NOMO-1 treated with DMSO at 0.1 percent for 48 hours (cell line): ENCODE results near the gene C11orf52.
"Not testable (repeated sequence)": the region's sequence is repeated elsewhere in the genome, so short reads cannot be mapped to it uniquely, and the experiment has no call there.

Experiments used
- DNase-seq: peaks from one replicate; lab custom pipeline; 2025; ENCODE audit not compliant: unreplicated experiment; lab: John Stamatoyannopoulos, UW

The C11orf52 gene

DNA sequence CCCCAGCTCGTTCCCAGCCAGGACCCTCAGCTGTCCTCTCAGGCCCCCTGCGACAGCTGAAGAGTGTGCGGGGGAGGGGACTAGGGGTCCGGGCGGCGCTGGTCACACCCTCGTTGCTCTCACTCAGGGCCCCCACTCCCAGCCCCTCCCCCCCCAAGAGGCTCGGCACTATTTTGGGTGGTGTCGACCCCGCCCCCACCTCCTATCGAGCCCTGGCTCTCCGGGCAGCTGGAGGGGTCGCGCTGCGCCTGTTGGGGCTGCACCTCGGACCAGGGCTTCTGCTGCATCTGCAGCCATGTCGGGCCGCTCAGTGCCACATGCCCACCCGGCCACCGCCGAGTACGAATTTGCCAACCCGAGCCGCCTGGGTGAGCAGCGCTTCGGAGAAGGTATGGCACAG is 6.2 kb upstream of the C11orf52 start, which contains the start of gene HSPB2:
Gene HSPB2, plus strand, starts transcription at position 200 of the 400 bp plus-strand sequence. Its CDS starts 96 bp downstream, at position 296.
- no peak for DNase-seq

DNA sequence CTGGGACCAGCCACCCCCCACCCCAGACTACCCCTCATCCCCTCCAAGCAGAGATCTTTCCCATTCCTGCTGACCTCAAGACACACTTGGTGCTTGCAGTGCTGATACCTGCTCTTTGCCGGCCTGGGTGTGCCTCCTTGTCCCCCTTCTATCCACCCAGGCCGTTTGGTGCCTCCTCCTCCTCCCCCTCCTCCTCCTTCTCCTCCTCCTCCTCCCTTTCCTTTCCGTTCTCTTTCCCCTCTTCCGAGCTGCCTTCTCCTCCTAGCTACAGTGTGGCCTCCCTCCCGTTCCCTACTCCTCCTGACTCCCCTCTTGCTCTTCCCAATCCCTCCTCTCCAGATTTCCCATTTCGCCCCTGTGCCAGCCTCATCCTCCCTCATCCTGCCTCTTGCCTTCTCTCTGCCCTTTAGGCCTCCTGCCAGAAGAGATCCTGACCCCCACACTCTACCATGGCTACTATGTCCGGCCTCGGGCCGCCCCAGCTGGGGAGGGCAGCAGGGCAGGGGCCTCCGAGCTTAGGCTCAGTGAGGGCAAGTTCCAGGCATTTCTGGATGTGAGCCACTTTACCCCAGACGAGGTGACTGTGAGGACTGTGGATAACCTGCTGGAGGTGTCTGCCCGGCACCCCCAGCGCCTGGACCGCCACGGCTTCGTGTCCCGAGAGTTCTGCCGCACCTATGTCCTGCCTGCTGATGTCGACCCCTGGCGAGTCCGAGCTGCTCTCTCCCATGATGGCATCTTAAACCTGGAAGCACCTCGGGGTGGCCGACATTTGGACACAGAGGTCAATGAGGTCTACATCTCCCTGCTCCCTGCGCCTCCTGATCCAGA is 5.5 kb upstream of the C11orf52 start:
- DNase-seq: no peak

DNA sequence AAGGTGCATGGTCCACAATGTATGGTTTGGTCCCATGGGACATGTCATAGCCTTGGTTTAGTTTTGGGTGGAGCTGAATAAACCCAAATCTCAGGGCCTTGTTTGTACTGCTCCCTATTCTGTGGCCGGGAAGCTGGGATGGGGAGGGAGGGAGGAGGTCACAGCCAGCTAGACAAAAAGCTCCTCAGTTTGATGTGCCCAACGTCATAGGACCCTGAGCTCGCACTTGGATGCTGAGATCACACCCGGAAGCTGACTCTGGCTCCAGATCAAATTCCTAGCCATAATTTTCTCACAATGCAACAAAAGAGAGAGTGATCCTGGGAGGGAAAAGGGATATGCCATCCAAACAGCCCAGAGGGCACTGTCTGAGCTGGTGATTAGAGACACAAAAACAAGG is 4.7 kb upstream of the C11orf52 start:
- no peak for DNase-seq

DNA sequence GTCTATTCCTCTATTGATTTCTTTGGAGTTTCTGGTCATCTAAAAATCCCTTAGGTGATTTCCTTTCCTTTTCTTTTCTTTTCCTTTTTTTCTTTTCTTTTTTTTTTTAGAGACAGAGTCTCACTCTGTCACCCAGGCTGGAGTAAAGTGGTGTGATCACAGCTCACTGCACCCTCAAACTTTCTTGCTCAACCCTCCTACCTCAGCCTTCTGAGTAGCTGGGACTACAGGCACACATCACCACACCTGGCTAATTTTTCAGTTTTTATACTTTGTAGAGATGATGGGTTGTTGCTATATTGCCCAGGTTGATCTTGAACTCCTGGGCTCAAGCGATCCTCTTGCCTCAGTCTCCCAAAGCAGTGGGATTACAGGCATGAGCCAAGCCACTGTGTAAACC is 1.9 kb upstream of the C11orf52 start:
- no peak for DNase-seq

DNA sequence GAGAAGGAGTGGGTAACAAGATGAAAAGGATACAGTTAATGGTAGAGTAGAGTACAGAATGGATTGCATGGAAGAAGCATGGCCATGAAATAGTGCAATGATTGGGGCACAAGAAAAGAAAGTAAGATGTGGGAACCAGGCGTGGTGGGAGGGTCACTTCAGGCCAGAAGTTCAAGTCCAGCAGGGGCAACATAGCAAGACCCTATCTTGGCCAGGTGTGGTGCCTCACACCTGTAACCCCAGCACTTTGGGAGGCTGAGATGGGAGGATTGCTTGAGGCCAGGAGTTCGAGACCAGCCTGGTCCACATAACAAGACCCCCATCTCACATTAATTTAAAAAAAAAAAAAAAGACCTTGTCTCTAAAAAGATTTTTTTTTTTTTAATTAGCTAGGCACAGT is 1.4 kb upstream of the C11orf52 start:
- DNase-seq: no peak

DNA sequence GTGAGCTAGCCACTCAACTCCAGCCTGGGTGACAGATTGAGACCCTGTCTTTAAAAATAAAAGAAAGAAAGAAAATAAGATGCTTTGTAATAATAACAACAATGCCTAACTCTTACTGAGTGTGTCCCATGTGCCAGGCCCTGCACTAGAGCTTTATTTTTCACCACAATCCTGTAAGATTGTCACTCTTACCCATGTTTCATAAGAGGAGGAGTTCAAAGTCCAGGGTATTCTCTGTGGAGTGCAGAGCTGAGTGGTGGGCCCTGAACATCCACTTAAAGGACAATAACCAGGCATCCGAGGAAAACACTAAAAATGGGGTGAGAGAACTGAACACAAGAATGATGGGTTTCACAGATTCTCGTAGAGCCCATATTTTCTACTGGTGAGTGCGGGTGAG is 925 bp upstream of the C11orf52 start:
- DNase-seq: no peak

DNA sequence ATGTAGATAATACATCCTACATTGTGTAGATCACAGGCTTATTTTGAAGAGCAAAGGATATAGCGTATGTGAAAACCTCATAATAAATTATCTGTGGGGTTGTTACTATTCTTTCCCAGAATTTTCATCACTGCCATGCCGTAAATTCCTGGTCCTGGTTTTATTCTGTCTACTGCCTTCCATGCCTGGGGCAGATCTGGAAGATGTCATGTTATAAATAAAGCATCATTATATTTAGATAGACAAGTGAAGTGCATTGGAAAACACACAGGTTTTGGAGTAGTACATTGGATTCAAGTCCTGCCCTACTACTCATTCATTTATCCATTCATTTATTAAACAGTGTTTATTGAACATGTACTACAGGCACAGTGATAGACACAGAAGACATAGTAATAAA is 2.2 kb downstream of the C11orf52 start:
- no peak for DNase-seq

DNA sequence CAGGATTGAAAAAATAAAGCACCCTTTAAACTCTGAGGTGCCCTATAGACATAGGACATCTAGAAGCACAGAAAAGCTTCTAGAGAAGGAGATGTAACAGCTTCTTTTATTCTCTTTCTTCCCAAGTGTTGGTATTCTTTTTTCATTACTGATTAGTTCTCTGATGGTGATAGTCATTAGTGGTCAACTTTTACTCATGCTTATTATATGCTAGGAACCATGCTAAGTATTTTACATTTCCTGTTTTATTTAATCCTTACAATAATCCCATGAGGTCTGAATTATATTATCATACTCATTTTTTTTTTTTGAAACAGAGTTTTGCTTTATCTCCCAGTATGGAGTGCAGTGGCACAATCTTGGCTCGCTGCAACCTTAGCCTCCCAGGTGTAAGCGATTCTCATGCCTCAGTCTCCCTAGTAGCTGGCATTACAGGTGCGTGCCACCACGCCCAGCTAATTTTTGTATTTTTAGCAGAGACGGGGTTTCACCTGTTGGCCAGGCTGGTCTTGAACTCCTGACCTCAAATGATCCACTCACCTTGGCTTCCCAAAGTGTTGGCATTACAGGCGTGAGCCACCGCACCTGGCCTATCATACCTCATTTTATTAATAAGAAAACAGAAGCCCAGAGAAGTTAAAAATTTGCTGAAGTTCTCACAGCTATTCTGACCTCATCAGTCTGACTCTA is 3.0 kb downstream of the C11orf52 start:
- DNase-seq: no peak

DNA sequence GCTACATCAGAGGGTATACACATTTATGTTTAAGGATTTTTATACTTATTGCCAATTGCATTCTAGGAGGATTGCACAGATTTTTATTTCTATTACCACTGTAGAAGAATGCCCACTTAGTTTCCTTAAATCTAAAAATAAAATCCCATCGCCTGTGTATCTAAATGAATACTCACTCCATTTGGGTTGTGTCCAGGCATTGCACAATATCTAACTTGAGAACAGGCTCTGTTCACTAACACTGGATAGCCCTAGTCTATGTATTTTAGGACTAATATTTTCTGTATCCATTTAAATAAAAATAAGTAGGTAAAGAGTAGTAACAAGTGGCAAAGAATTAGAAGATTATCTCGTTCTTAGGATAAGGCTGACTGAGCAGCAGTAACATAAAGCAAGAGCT is 4.1 kb downstream of the C11orf52 start:
- peak; percentile 30 for DNase-seq

DNA sequence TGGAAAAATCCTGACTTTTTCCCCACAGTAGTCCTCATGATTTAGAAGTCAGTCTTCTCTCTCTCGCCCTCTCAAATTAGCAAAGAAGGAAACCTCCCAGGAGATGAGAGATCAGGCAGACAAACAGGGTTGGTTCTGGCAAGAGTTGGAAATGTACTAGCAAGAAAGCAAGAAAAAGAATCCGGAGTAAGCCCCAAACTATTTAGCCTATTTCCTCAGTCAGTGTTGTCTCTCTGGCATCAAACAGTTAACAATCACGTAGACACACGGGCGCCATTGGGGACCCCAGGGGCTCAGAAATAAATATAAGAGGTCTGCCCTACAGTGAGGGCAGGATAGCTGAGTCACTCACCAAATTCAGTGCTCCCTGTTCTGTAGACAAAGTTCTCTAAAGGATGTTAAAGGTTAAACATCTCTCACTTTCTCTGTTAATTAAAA is 4.7 kb downstream of the C11orf52 start:
- DNase-seq: no peak

DNA sequence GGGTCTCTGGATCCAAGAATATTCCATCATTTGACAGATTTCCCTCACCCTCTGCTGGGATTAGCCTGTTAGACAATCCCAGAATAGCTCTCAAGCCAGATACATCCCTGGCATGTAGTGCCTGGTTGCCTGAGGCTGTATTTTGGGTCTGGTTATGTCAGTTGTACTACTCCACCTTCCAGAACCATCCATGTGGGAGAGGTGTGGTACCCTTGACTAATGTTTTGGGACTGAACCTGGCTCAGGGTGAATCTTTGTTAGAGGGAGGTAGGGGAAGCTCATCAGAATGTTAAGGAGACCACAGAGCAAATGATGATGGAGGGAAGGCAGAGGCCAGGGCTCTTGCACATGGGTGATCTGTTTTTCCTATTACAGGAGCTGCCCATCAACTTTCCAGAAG is 5.2 kb downstream of the C11orf52 start:
- no peak for DNase-seq

DNA sequence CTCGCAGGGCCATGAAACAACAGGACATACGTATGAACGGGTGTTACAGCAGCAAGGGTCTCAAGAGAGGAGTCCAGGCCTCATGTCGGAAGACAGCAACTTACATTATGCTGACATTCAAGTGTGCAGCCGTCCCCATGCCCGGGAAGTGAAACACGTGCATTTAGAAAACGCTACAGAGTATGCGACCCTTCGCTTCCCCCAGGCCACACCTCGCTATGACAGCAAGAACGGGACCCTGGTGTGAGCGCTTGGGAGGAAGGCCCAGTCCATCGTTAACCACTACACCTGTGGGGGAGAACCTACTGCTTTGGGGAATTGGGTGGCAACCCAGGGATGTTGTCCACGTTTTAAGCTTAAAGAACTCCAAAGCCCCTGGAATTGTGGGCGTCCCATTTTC is 7.2 kb downstream of the C11orf52 start:
- DNase-seq: no peak

DNA sequence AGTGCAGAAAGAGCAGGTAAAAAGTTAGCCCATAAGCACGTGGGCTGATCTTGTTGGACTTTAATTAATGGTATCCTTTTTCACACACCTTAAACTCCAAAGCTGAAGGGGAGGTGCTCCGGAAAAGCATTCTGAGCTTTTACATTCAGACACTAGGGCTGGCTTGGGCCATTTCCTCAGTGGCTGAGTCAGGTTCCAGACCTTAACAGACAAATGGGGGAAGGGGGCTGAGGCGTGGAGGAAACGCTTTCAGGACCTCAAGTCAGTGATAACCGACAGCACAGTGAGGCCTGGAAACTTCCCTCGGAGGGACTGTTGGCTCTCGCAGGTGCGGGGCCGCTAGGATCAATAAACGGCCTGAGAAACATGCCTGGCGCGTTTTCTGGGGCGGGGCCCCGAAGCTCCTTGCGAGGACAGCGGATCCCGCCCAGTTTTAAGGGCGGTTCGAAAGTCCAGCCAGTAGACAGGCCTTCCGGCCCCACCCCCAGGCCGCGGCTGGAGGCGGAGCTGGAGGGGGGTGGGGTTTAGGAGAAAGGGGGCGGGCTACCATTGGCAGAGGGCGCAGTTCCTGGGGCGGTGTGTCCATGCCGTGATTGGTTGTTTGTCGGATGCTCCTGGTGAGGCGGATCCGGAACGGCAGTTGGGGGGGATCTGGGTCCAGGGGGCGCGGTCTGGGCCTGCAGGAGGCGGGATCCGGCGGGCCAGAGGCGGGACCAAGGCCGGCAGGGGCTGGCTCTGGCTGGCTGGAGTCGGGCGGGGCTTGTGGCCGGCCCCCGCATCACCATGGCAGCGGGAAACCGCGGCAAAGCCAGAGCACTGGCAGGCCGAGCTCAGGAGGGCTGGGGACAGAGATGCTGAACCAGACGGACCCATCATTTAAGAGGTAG is 8.0 kb downstream of the C11orf52 start:
- DNase-seq: peak; percentile 96

DNA sequence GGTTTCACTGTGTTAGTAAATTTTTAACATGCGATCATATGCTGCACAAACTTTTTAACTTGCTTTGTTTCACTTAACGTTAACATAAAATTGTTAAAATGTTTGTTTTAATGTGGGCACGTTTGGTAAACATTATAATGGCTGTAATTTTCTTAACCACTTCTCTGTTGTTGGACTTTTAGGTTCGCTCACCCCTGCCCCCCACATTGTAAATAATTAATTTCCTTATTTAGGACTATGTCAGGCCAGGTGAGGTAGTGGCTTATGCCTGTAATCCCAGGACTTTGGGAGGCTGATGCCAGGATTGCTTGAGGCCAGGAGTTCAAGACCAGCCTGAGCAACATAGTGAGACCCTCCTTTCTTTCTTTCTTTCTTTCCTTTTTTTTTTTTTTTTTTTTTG is 11.8 kb downstream of the C11orf52 start:
- DNase-seq: no peak

DNA sequence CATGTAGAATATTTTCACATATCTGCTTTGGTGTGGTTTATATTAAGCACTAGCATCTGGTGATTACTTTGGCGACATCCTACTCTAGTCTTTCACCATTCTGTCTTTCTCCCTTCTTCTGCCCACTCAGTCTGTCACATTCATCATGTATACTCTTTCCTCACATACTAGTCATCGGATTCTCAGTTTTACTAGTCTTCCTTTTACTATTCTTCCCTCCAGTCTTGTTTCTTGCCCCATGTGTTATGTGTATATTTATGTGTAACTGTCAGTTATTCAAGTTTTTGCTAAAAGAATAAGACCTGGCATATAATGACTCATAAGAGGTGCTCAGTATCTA is 13.9 kb downstream of the C11orf52 start:
- no peak for DNase-seq

DNA sequence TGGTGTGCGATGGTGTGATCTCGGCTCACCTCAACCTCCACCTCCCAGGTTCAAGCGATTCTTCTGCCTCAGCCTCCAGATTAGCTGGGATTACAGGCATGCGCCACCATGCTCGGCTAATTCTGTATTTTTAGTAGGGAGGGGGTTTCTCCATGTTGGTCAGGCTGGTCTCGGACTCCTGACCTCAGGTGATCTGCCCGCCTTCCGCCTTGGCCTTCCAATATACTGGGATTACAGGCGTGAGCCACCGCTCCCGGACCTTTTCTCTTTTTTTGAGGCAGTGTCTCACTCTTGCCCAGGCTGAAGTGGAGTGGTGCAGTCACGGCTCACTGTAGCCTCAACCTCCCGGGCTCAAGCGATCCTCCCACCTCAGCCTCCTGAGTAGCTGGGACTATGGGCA is 14.5 kb downstream of the C11orf52 start:
- DNase-seq: not testable (repeated sequence)

DNA sequence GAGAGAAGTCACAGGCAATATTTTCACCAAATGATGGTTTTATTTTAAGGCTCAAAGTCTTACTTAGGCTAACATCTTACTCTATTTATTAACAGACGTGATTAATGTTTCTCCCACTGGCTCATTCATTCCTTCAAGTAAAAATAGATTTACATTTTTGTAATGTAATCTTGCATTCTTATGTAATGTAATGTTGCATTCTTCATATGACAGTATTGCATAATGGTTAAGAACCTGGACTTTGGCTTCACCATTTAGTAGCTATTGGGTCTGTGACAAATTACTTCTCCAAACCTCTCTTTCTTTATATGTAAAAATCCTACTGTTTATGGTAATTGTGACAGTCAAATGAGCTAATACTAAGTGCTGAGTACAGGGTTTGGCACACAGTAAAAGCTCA is 15.2 kb downstream of the C11orf52 start:
- DNase-seq: peak; percentile 86

DNA sequence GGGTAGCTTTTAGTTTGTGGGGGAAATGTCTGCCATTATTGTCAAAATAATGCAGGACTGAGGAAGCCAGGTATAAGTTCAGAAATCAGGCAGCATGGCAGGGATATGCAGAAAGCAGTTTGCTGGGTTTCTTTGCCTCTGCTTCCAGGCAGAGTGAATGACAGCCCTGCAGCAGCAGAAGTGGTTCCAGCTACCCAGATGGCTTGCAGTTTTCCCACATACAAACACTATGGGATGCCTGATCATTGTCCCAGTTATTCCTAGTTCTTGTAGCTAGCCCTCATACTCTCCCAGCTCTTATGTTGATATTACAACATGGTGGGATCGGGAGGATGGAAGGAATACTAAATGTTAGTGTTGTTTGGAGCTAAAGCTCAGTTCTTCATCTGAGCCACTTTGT is 15.6 kb downstream of the C11orf52 start:
- DNase-seq: no peak

DNA sequence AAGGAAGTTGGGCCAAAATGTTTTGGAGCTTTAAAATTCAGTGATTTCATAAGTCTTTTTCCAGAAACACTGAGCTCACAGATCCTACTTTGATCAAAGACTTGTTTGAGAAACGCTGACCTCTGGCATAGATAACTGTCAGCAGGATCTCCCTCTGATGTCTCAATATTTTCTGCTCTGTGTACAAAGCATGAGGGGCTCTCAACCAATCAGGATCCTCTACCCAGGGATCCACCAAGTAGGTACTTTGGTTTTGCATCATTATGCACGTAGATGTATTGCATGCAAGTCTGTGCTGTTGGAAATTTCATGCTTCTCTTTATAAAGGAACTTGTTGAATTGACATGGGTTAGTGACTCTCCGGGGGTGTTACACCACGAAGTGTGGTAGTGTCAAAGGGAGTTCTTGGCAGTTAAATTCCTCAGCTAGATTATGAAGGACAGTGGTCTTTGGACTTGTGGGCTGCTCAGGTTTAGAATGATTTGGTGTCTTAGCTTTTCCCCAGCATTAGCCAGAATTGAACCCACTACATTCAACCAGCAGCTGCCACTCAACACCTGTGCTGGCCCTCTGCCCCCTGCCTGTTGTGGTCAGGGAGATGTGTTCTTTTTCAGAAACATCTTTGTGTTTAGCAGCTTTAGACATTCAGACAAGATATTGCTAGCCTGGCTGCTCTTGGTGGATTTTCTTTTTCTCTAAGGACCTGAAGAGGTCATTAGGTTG is 16.8 kb downstream of the C11orf52 start:
- peak; percentile 33 for DNase-seq

DNA sequence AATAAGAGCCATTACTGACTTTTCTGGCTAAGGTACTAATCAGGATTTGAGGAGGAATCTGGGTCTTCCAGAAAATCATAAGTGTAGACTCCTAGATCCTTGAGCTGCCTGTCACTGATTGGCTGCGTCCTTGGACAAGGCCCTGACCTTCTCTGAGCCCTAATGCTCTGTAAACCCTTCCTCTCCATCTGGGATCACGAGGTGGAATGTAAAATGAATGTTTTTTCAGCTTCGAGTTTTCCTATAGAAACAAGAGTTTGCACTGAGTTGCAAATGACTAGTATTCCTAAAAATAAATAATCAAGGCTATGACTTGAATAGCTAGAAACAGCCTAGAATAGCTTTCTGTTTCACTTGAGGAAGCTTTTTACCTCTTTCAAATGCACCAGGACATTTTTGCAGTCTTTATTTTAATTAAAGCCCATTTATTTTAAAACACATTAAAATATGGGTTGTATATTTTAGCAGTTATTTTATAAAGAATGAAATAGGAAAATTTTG is 17.4 kb downstream of the C11orf52 start:
- no peak for DNase-seq

DNA sequence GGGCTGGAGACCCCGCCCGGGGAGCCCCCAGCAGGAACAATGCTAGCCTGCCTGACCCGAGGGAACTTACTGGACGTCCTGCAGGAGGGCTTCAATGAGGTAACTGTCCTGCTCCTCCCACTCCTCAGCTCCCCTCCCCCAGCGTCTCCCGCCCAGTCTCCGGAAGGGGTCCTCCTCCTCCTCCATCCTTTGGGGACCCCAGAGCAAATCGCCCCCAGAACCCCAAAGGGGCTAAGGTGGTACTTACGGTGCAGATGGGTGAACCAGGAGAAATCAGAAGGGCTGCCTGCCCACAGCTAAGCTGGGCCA is 18.7 kb downstream of the C11orf52 start:
- no peak for DNase-seq
